ENCODE results near the gene HMOX2.

Gene HMOX2

GRCh38 chr16:4532238-4532637 lies 56.0 kb downstream of the HMOX2 start:
- no peaks in the 10 kb centered on the region for H3K27me3 ChIP-seq (ENCODE audit: control insufficient read depth, insufficient read depth, low read length)
- no peaks in the 10 kb centered on the region for H3K9me3 ChIP-seq (replicated peaks; ENCODE audit: low read length)
- no peak overlapping the region for H3K9ac ChIP-seq (ENCODE audit: low read depth, low read length)
- H3K4me3 ChIP-seq (ENCODE audit: low read length): no peak overlapping the region
- H3K36me3 ChIP-seq (ENCODE audit: insufficient read depth, low read length): no peaks in the 10 kb centered on the region
- H3K4me1 ChIP-seq (ENCODE audit: control insufficient read depth, insufficient read depth, low read length): no peaks in the 10 kb centered on the region
- H3K4me2 ChIP-seq (ENCODE audit: low read length): no peak overlapping the region

GRCh38 chr16:4533490-4533889 lies 57.3 kb downstream of the HMOX2 start:
- no peak overlapping the region for H3K9ac ChIP-seq (ENCODE audit: low read depth, low read length)
- H3K4me1 ChIP-seq (ENCODE audit: control insufficient read depth, insufficient read depth, low read length): peaks cover 4% of the 10 kb centered on the region
- H3K4me3 ChIP-seq (ENCODE audit: low read length): no peak overlapping the region
- no peaks in the 10 kb centered on the region for H3K27me3 ChIP-seq (ENCODE audit: control insufficient read depth, insufficient read depth, low read length)
- H3K36me3 ChIP-seq (ENCODE audit: insufficient read depth, low read length): no peaks in the 10 kb centered on the region
- H3K4me2 ChIP-seq (ENCODE audit: low read length): no peak overlapping the region
- no peaks in the 10 kb centered on the region for H3K9me3 ChIP-seq (replicated peaks; ENCODE audit: low read length)

- Histone ChIP-seq H3K9ac (ENCODE audit: low read depth, low read length) (no peak overlapping the region), H3K4me2 (ENCODE audit: low read length) (no peak overlapping the region), H3K9me3 (replicated peaks; ENCODE audit: low read length) (peaks cover 4% of the 10 kb centered on the region), H3K36me3 (ENCODE audit: insufficient read depth, low read length) (no peaks in the 10 kb centered on the region), H3K4me1 (ENCODE audit: control insufficient read depth, insufficient read depth, low read length) (peaks cover 4% of the 10 kb centered on the region), H3K4me3 (ENCODE audit: low read length) (no peak overlapping the region), H3K27me3 (ENCODE audit: control insufficient read depth, insufficient read depth, low read length) (no peaks in the 10 kb centered on the region)
Observed at GRCh38 chr16:4534151-4534790, 58.1 kb downstream of the HMOX2 start.

GRCh38 chr16:4535627-4536108 lies 59.5 kb downstream of the HMOX2 start:
- Histone ChIP-seq H3K4me1 (ENCODE audit: control insufficient read depth, insufficient read depth, low read length) (peaks cover 4% of the 10 kb centered on the region), H3K4me2 (ENCODE audit: low read length) (no peak overlapping the region), H3K36me3 (ENCODE audit: insufficient read depth, low read length) (no peaks in the 10 kb centered on the region), H3K27me3 (ENCODE audit: control insufficient read depth, insufficient read depth, low read length) (no peaks in the 10 kb centered on the region), H3K4me3 (ENCODE audit: low read length) (no peak overlapping the region), H3K9me3 (replicated peaks; ENCODE audit: low read length) (peaks cover 4% of the 10 kb centered on the region), H3K9ac (ENCODE audit: low read depth, low read length) (no peak overlapping the region)

- H3K4me2 ChIP-seq (ENCODE audit: low read length): no peak overlapping the region
- no peaks in the 10 kb centered on the region for H3K36me3 ChIP-seq (ENCODE audit: insufficient read depth, low read length)
- H3K9ac ChIP-seq (ENCODE audit: low read depth, low read length): no peak overlapping the region
- no peaks in the 10 kb centered on the region for H3K27me3 ChIP-seq (ENCODE audit: control insufficient read depth, insufficient read depth, low read length)
- H3K9me3 ChIP-seq (replicated peaks; ENCODE audit: low read length): peaks cover 4% of the 10 kb centered on the region
- H3K4me1 ChIP-seq (ENCODE audit: control insufficient read depth, insufficient read depth, low read length): peaks cover 4% of the 10 kb centered on the region
- H3K4me3 ChIP-seq (ENCODE audit: low read length): no peak overlapping the region
Observed at GRCh38 chr16:4536391-4537106, 60.4 kb downstream of the HMOX2 start.

GRCh38 chr16:4537376-4538343 lies 61.5 kb downstream of the HMOX2 start:
- Histone ChIP-seq H3K4me2 (ENCODE audit: low read length) (peak overlapping the region; percentile 86), H3K9ac (ENCODE audit: low read depth, low read length) (peak overlapping the region; percentile 78)

GRCh38 chr16:4538350-4539235 lies 62.4 kb downstream of the HMOX2 start, which contains the start of gene CDIP1:
CDIP1 (minus strand) TSS chr16:4538773; CDS start chr16:4514130, 24,643 bp downstream.
- H3K4me1 ChIP-seq (ENCODE audit: control insufficient read depth, insufficient read depth, low read length): peaks cover 4% of the 10 kb centered on the region
- peak within 1 kb of the TSS; percentile 78 for H3K9ac ChIP-seq (ENCODE audit: low read depth, low read length)
- H3K4me2 ChIP-seq (ENCODE audit: low read length): peak within 1 kb of the TSS; percentile 86

More at GRCh38 chr16:4537376-4538343, 61.5 kb downstream of the HMOX2 start:
- H3K9me3 ChIP-seq (replicated peaks; ENCODE audit: low read length): peaks cover 4% of the 10 kb centered on the region
- H3K36me3 ChIP-seq (ENCODE audit: insufficient read depth, low read length): no peaks in the 10 kb centered on the region
- peak overlapping the region; percentile 82 for H3K4me3 ChIP-seq (ENCODE audit: low read length)
- no peaks in the 10 kb centered on the region for H3K27me3 ChIP-seq (ENCODE audit: control insufficient read depth, insufficient read depth, low read length)
- H3K4me1 ChIP-seq (ENCODE audit: control insufficient read depth, insufficient read depth, low read length): peaks cover 4% of the 10 kb centered on the region

GRCh38 chr16:4539716-4540284 lies 63.6 kb downstream of the HMOX2 start:
- Histone ChIP-seq H3K36me3 (ENCODE audit: insufficient read depth, low read length) (no peaks in the 10 kb centered on the region), H3K4me2 (ENCODE audit: low read length) (no peak overlapping the region), H3K4me1 (ENCODE audit: control insufficient read depth, insufficient read depth, low read length) (peaks cover 4% of the 10 kb centered on the region), H3K9me3 (replicated peaks; ENCODE audit: low read length) (peaks cover 4% of the 10 kb centered on the region), H3K27me3 (ENCODE audit: control insufficient read depth, insufficient read depth, low read length) (peaks cover 3% of the 10 kb centered on the region), H3K9ac (ENCODE audit: low read depth, low read length) (no peak overlapping the region), H3K4me3 (ENCODE audit: low read length) (no peak overlapping the region)

More at GRCh38 chr16:4538350-4539235, 62.4 kb downstream of the HMOX2 start, which contains the start of gene CDIP1:
- no peaks in the 10 kb centered on the region for H3K36me3 ChIP-seq (ENCODE audit: insufficient read depth, low read length)
- peaks cover 4% of the 10 kb centered on the region for H3K9me3 ChIP-seq (replicated peaks; ENCODE audit: low read length)
- H3K27me3 ChIP-seq (ENCODE audit: control insufficient read depth, insufficient read depth, low read length): peaks cover 3% of the 10 kb centered on the region
- peak within 1 kb of the TSS; percentile 82 for H3K4me3 ChIP-seq (ENCODE audit: low read length)

- Histone ChIP-seq H3K27me3 (ENCODE audit: control insufficient read depth, insufficient read depth, low read length) (peaks cover 6% of the 10 kb centered on the region), H3K4me1 (ENCODE audit: control insufficient read depth, insufficient read depth, low read length) (no peaks in the 10 kb centered on the region), H3K9me3 (replicated peaks; ENCODE audit: low read length) (no peaks in the 10 kb centered on the region), H3K4me3 (ENCODE audit: low read length) (no peak overlapping the region), H3K36me3 (ENCODE audit: insufficient read depth, low read length) (no peaks in the 10 kb centered on the region), H3K4me2 (ENCODE audit: low read length) (no peak overlapping the region), H3K9ac (ENCODE audit: low read depth, low read length) (no peak overlapping the region)
Observed at GRCh38 chr16:4544473-4544872, 68.3 kb downstream of the HMOX2 start.

GRCh38 chr16:4548124-4548523 lies 71.9 kb downstream of the HMOX2 start:
- H3K4me1 ChIP-seq (ENCODE audit: control insufficient read depth, insufficient read depth, low read length): no peaks in the 10 kb centered on the region
- no peak overlapping the region for H3K4me2 ChIP-seq (ENCODE audit: low read length)
- H3K36me3 ChIP-seq (ENCODE audit: insufficient read depth, low read length): no peaks in the 10 kb centered on the region
- H3K9me3 ChIP-seq (replicated peaks; ENCODE audit: low read length): no peaks in the 10 kb centered on the region
- peaks cover 22% of the 10 kb centered on the region for H3K27me3 ChIP-seq (ENCODE audit: control insufficient read depth, insufficient read depth, low read length)
- no peak overlapping the region for H3K4me3 ChIP-seq (ENCODE audit: low read length)
- H3K9ac ChIP-seq (ENCODE audit: low read depth, low read length): no peak overlapping the region
